GM18526 (cell line): Measurements from ENCODE around the gene RPRD1A.

Source experiments
- POLR2A ChIP-seq: IDR thresholded peaks from 3 replicates; pipeline ENCODE4 v1.6.1; 2011; ENCODE audit not compliant: insufficient read length; ENCODE audit errors: extremely low read depth

The RPRD1A gene

DNA sequence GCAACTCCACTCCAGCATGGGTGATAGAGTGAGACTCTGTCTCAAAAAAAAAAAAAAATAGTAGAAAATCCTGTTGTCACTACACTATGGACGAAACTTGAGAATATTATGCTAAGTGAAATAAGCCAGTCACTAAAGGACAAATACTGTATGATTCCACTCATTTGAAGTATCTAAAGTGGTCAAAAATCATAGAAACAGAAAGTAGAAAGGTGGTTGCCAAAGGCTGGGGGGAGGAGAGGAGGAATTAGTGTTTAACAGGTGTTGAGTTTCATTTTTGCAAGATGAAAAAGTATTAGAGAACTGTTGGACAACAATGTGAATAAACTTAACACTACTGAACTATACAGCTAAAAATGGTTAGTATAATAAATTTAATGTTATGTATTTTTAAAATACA, 113.7 kb downstream of the RPRD1A start:
- no peak for TF ChIP-seq POLR2A

DNA sequence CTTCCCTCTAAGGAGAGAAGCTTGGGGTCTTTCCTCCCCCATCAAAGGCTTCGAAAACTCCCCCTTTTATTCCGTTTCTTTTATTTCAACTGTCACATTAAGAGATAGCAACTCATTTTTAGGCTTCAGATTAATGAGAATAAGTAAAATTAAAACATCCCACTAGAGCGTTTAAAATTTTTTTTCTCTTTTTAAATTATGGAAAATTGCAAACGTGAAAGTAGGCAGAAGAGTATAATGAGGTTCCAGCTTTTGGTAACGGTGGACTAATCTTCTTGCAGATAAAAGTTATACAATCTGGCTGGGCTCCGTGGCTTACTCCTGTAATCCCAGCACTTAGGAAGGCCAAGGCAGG, 116.8 kb downstream of the RPRD1A start:
- no peak for TF ChIP-seq POLR2A

DNA sequence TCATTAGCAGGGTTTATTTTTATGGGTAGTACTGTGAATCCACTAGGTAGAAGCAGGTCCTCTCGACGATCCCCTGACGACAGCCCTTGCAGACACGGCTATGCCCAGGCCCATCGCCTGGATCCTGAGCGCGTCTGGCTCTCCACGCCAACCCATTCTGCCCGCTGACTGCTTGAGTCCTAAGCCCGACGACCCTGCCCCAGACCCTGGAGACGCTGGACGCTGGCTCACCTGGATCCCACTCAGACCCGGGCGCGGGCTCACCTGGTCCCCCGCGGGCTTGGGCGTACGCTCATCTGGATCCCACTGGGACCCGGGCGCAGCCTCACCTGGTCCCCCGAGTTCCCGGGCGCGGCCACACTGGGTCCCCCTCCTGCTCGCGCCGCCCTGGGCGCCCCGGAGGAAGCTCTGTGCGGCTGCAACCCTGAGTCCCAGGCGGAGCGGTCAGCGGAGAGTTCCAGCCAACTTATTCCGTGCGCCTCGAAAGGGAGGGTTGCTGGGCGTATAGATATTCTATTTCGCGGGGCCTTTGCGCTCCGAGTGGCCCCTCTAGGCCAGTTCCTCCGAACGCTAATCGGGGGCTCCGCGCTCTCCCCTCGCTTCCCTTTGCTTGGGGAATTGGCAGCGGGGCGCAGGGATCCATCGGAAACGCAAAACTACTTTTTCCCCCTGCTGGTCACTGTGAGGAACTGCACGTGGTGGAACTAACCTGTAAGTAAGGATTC, 117.3 kb downstream of the RPRD1A start:
- TF ChIP-seq POLR2A: no peak

DNA sequence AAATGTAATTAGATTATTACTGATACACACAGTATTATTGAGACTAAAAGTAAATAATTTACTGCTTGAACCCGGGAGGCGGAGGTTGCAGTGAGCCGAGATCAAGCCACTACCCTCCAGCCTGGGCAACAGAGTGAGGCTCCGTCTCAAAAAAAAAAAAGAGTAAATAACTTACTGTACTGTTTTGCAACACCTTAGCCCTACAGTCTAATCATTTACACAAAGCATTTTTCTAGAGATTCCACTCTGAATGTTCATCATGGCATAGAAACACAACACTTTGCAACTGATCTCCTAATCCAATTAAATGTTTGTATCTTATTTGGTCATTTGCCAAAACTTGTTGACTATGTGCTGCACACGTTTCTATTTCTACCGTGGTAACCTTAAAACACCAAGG, 118.3 kb downstream of the RPRD1A start:
- TF ChIP-seq POLR2A: no peak

DNA sequence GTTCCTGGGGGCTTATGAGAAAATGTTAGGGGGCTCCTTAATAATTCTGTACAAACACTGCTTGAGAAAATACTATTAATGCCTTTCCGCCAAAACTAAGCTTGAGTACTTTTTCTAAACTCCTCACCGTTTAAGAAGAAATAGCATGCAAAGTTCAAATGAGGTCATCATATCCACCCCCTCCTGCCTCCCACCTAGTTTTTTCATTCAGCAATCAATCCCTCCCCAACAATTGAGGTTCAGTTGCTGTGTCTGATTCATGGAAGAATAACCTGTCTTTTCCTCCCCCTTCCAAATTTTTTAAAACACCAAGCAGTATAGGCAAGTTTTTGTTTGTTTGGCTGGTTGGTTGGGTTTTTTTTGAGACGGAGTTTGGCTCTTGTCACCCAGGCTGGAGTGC, 119.3 kb downstream of the RPRD1A start:
- no peak for TF ChIP-seq POLR2A

DNA sequence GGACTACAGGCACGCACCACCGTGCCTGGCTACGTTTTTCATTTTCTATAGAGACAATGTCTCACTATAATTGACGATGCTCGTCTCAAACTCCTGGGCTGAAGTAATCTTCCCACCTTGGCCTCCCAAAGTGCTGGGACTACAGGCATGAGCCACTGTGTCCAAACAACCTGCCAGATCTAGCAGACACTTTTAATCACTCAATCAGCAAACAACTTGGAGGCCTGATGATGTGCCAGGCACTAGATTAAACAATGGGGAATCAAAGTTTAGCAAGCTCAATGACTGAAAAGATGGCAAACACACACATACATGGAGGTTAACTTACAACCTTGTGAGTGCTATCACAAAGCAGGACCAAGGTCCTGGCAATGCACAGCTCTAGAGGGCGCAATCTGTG, 124.7 kb downstream of the RPRD1A start:
- no peak for TF ChIP-seq POLR2A

DNA sequence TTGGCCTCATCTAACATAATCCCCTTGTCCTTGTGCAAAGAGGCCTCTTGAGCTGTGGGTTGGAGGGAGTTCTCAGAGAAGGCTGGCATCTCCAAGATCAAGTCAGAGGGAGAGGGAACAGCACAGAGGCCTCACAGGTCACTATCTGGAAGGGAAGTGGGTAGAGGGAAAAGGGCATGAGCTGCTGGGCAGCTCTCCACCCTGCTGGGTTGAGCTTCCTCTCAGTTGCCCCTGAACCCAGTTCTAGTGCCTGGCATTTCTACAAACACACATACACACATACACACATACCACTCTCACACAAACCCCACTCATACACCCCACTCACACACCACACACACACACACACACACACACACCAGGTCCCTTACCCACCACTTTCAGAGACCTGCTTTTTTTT, 125.2 kb downstream of the RPRD1A start:
- no peak for TF ChIP-seq POLR2A

DNA sequence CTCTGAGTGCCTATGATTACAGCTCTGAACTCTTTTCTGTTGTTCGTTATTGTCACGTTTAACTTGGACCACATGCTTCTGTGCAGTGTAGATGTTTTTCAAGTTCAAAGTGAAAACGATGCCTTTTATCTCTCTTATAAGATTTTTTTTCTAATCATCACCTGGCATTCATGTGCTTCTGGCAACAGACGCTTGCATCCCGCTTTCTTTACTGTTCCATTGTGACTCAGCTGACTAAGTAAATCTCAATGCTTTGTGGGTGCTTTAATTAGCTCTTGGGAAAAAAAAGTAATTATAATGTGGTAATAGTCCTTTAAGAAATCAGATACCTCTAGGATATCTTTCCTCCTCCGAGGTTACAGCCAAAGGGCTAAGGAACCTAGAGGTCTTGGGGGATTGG, 126.1 kb downstream of the RPRD1A start:
- TF ChIP-seq POLR2A: no peak
